ENCODE measurements around the gene ATAD2B. TPM values are rescaled to one million over a fixed set of nuclear protein-coding genes. Genes with fewer than 3 reads are reported as not detected.

Gene ATAD2B
- total RNA-seq, 2 donors from 2014 or later: 16.8 to 20.0 TPM

DNA sequence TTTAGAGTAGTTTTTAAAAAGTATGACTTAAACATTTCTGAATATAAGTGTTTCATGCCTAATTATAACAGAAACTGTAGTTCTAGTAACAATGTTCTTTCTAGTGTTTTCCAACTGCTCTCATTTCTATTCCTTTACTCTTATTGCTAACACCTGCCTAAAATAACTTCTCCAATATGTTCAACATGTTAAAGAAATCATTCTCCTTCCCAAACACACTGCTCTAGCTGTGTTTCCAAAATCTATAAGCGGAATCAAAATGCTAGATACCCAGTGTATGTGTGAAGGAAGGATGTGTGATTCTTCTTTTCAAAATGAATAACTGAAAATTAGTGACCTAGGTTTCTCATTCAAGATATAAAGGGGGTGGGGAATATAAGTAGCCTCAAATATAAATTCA is 89.1 kb downstream of the ATAD2B start:
- Histone ChIP-seq H3K9me3 (no peaks in the 10 kb centered on the region), H3K36me3 (replicated peaks in 1 of 2; ENCODE audit: insufficient read depth in 1 of 2, low read depth in 2 of 2) (peaks cover 0 to 2% of the 10 kb centered on the region in 2 donors), H3K4me1 (no peaks in the 10 kb centered on the region), H3K27ac (no peak overlapping the region), H3K27me3 (no peaks in the 10 kb centered on the region), H3K4me3 (no peak overlapping the region)
- intact Hi-C loops (cut with DNase I): no loop called here
- ATAC-seq: no peak
- 97 to 100% methylated on average over 1 of the region's 1 CpG for WGBS, 2 donors
- TF ChIP-seq POLR2A (IDR thresholded peaks at IDR 0.05): no peak
- TF ChIP-seq CTCF (IDR thresholded peaks at IDR 0.05): no peak
- no peak for DNase-seq

- peaks cover 0 to 2% of the 10 kb centered on the region in 2 donors for H3K36me3 ChIP-seq (replicated peaks in 1 of 2; ENCODE audit: insufficient read depth in 1 of 2, low read depth in 2 of 2)
- H3K4me1 ChIP-seq: no peaks in the 10 kb centered on the region
- 60 to 87% methylated on average over 1 to 7 of the region's 9 CpGs for WGBS, 2 donors
- intact Hi-C loops (cut with DNase I): no loop called here
- H3K27me3 ChIP-seq: no peaks in the 10 kb centered on the region
- DNase-seq (no peak), ATAC-seq (no peak)
- no peak overlapping the region for H3K27ac ChIP-seq
- no peaks in the 10 kb centered on the region for H3K9me3 ChIP-seq
- TF ChIP-seq CTCF (IDR thresholded peaks at IDR 0.05) (no peak), POLR2A (IDR thresholded peaks at IDR 0.05) (no peak)
- no peak overlapping the region for H3K4me3 ChIP-seq
Measured at GRCh38 chr2:23836971-23837565, 89.9 kb downstream of the ATAD2B start.

- intact Hi-C loops (cut with DNase I): no loop called here
- no peaks in the 10 kb centered on the region for H3K9me3 ChIP-seq
Measured at GRCh38 chr2:23836505-23836904, 90.4 kb downstream of the ATAD2B start.

DNA sequence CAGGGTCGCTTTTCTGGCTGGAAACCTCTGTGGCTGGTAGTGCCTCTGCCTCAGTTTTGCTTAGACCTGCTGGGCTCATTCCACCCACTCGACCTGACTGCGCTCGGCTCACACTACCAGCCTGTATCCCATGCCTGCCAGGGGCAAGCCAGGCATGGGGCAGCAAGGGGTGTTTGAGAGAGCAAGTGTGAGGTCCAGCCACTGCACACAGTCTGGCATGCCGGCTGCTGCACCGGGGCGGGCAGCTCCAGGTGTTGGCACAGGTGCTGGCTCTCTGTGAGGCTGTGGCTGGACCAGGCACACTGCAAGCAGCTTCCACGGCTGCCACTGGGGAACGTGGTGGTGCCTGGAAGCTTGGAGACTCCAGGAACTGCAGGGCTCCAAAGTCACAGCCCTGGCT is 90.9 kb downstream of the ATAD2B start:
- peaks cover 0 to 2% of the 10 kb centered on the region in 2 donors for H3K36me3 ChIP-seq (replicated peaks in 1 of 2; ENCODE audit: insufficient read depth in 1 of 2, low read depth in 2 of 2)
- H3K27me3 ChIP-seq: no peaks in the 10 kb centered on the region
- no peaks in the 10 kb centered on the region for H3K9me3 ChIP-seq
- H3K4me1 ChIP-seq: no peaks in the 10 kb centered on the region
- no peak overlapping the region for H3K27ac ChIP-seq
- DNase-seq (no peak), ATAC-seq (no peak)
- 90 to 96% methylated on average over 8 to 9 of the region's 9 CpGs for WGBS, 2 donors
- no peak overlapping the region for H3K4me3 ChIP-seq
- TF ChIP-seq CTCF (IDR thresholded peaks at IDR 0.05) (no peak), POLR2A (IDR thresholded peaks at IDR 0.05) (no peak)
- intact Hi-C loops (cut with DNase I): no loop called here

More at GRCh38 chr2:23836505-23836904, 90.4 kb downstream of the ATAD2B start:
- no peaks in the 10 kb centered on the region for H3K4me1 ChIP-seq
- TF ChIP-seq CTCF (IDR thresholded peaks at IDR 0.05): no peak
- no peak for TF ChIP-seq POLR2A (IDR thresholded peaks at IDR 0.05)
- no peak overlapping the region for H3K4me3 ChIP-seq
- ATAC-seq (no peak), DNase-seq (no peak)
- H3K27ac ChIP-seq: no peak overlapping the region
- H3K27me3 ChIP-seq: no peaks in the 10 kb centered on the region
- H3K36me3 ChIP-seq (replicated peaks in 1 of 2; ENCODE audit: insufficient read depth in 1 of 2, low read depth in 2 of 2): peaks cover 0 to 2% of the 10 kb centered on the region in 2 donors
- 90 to 100% methylated on average over 2 to 5 of the region's 5 CpGs for WGBS, 2 donors

GRCh38 chr2:23835423-23835822 is 91.5 kb downstream of the ATAD2B start:
- H3K27me3 ChIP-seq: no peaks in the 10 kb centered on the region
- H3K4me1 ChIP-seq: no peaks in the 10 kb centered on the region
- 95 to 97% methylated on average over 5 of the region's 5 CpGs for WGBS, 2 donors
- TF ChIP-seq CTCF (IDR thresholded peaks at IDR 0.05) (no peak), POLR2A (IDR thresholded peaks at IDR 0.05) (no peak)
- ATAC-seq: no peak
- H3K4me3 ChIP-seq: no peak overlapping the region
- no peaks in the 10 kb centered on the region for H3K9me3 ChIP-seq
- DNase-seq: no peak
- peaks cover 0 to 2% of the 10 kb centered on the region in 2 donors for H3K36me3 ChIP-seq (replicated peaks in 1 of 2; ENCODE audit: insufficient read depth in 1 of 2, low read depth in 2 of 2)
- intact Hi-C loops (cut with DNase I): no loop called here
- no peak overlapping the region for H3K27ac ChIP-seq

Measured in body of pancreas (tissue), 4 donors.